Endothelial cell (in vitro differentiated cells): ENCODE data around the gene ALOX5. TPM values are rescaled to one million over a fixed set of nuclear protein-coding genes. Genes with fewer than 3 reads are reported as not detected.
"Not testable (repeated sequence)": the region's sequence is repeated elsewhere in the genome, so short reads cannot be mapped to it uniquely, and the experiment has no call there.

Experiments
- DNase-seq: peaks from one replicate; pipeline ENCODE4 v3.0.0; 2021; ENCODE audit warnings: low spot score
- H3K27ac Mint-ChIP-seq: one replicate; pipeline ENCODE4 v1.8.0; 2021; ENCODE audit warnings: mixed read lengths, inconsistent platforms; ENCODE audit not compliant: unreplicated experiment
- H3K27me3 Mint-ChIP-seq: one replicate; pipeline ENCODE4 v1.8.0; 2021; ENCODE audit warnings: mild to moderate bottlenecking, moderate library complexity, mixed read lengths, inconsistent platforms; ENCODE audit not compliant: unreplicated experiment
- H3K36me3 Mint-ChIP-seq: one replicate; pipeline ENCODE4 v1.8.0; 2021; ENCODE audit warnings: mild to moderate bottlenecking, low read depth, mixed read lengths, inconsistent platforms; ENCODE audit not compliant: unreplicated experiment
- H3K4me1 Mint-ChIP-seq: one replicate; pipeline ENCODE4 v1.8.0; 2021; ENCODE audit warnings: mild to moderate bottlenecking, mixed read lengths, inconsistent platforms; ENCODE audit not compliant: unreplicated experiment
- H3K4me3 Mint-ChIP-seq: one replicate; pipeline ENCODE4 v1.8.0; 2021; ENCODE audit warnings: mild to moderate bottlenecking, mixed read lengths, inconsistent platforms; ENCODE audit not compliant: unreplicated experiment
- H3K9me3 Mint-ChIP-seq: one replicate; pipeline ENCODE4 v1.8.0; 2021; ENCODE audit warnings: mixed read lengths, inconsistent platforms; ENCODE audit not compliant: unreplicated experiment
- CTCF ChIP-seq: fragments of 200-600 bp; sonication (generic); IDR thresholded peaks from one replicate; pipeline ENCODE4 v1.5.0; 2021; ENCODE audit warnings: antibody characterized with exemption; ENCODE audit not compliant: unreplicated experiment
- total RNA-seq: library from RNA; stranded (reverse); fragmentation: NEBNext Ultra II Directional; extraction: Animal tissue kit (Norgen Biotek cat#: 25700); gene quantifications from one replicate; pipeline ENCODE4 v1.2.1, GENCODE V29; 2021; ENCODE audit not compliant: unreplicated experiment

ALOX5 gene
- total RNA-seq, 1 donor from 2014 or later: 0.18 TPM

- no peak for TF ChIP-seq CTCF
- Mint-ChIP-seq H3K9me3 (no peaks in the 10 kb centered on the region), H3K4me1 (no peaks in the 10 kb centered on the region), H3K27me3 (no peaks in the 10 kb centered on the region), H3K36me3 (no peaks in the 10 kb centered on the region), H3K4me3 (no peak overlapping the region), H3K27ac (no peak overlapping the region)
- no peak for DNase-seq
Observed at GRCh38 chr10:45410489-45410806, 36.4 kb downstream of the ALOX5 start.

- DNase-seq: no peak
- H3K4me1 Mint-ChIP-seq: no peaks in the 10 kb centered on the region
- no peaks in the 10 kb centered on the region for H3K27me3 Mint-ChIP-seq
- no peaks in the 10 kb centered on the region for H3K36me3 Mint-ChIP-seq
- no peak overlapping the region for H3K4me3 Mint-ChIP-seq
- H3K9me3 Mint-ChIP-seq: no peaks in the 10 kb centered on the region
- H3K27ac Mint-ChIP-seq: no peak overlapping the region
- no peak for TF ChIP-seq CTCF
Observed at GRCh38 chr10:45410807-45411606, 37.0 kb downstream of the ALOX5 start.

GRCh38 chr10:45411607-45411940, 37.6 kb downstream of the ALOX5 start:
- no peaks in the 10 kb centered on the region for H3K9me3 Mint-ChIP-seq
- H3K27ac Mint-ChIP-seq: no peak overlapping the region
- no peak for TF ChIP-seq CTCF
- no peaks in the 10 kb centered on the region for H3K4me1 Mint-ChIP-seq
- H3K4me3 Mint-ChIP-seq: no peak overlapping the region
- H3K27me3 Mint-ChIP-seq: peaks cover 3% of the 10 kb centered on the region
- H3K36me3 Mint-ChIP-seq: peaks cover 3% of the 10 kb centered on the region
- no peak for DNase-seq

- not testable (repeated sequence) for H3K4me3 Mint-ChIP-seq
Observed at GRCh38 chr10:45415062-45415461, 41.0 kb downstream of the ALOX5 start.

GRCh38 chr10:45416603-45417002, 42.6 kb downstream of the ALOX5 start:
- Mint-ChIP-seq H3K4me3 (peak overlapping the region; percentile 22), H3K27ac (peak overlapping the region; percentile 25), H3K36me3 (peaks cover 5% of the 10 kb centered on the region), H3K4me1 (peaks cover 8% of the 10 kb centered on the region), H3K27me3 (peaks cover 14% of the 10 kb centered on the region), H3K9me3 (no peaks in the 10 kb centered on the region)
- DNase-seq: no peak
- TF ChIP-seq CTCF: no peak

More at GRCh38 chr10:45415062-45415461, 41.0 kb downstream of the ALOX5 start:
- H3K4me1 Mint-ChIP-seq, H3K9me3 Mint-ChIP-seq, H3K27ac Mint-ChIP-seq, H3K36me3 Mint-ChIP-seq, DNase-seq: not testable (repeated sequence)
- peaks cover 10% of the 10 kb centered on the region for H3K27me3 Mint-ChIP-seq
